ENCODE data around the gene NELFB. TPM values are rescaled to one million over a fixed set of nuclear protein-coding genes. Genes with fewer than 3 reads are reported as not detected.

The NELFB gene
- total and polyA plus RNA-seq, 2 of the 4 experiments (the other 2 are of a cell fraction) = 36.9 to 66.0 TPM

- no peak overlapping the region for H4K5ac ChIP-seq (ENCODE audit: low read depth, low read length)
- H3K27ac ChIP-seq (ENCODE audit: insufficient read depth, low read length) = no peak overlapping the region
- intact Hi-C loops (cut with micrococcal nuclease) (loop anchor here (1.0 to 2.0 kb wide), 2 partner anchors 108 to 180 kb away; partner anchors contain the start of gene NPDC1), in situ Hi-C loops (cut with MboI; ENCODE audit: low sequenced_read_pairs) (loop anchor here (5.0 kb wide), 1 partner anchor 104 kb away; no protein-coding TSS in a partner anchor), dilution Hi-C loops (cut with HindIII; ENCODE audit: low sequenced_read_pairs, unreplicated experiment) (no loop called here)
- no peak overlapping the region for H2BK15ac ChIP-seq (ENCODE audit: low read depth, low read length)
- H3K14ac ChIP-seq (replicated peaks; ENCODE audit: low read depth, low read length) = no peak overlapping the region
- H3K9me1 ChIP-seq (ENCODE audit: insufficient read depth, low read length) = no peaks in the 10 kb centered on the region
- H3K23ac ChIP-seq (ENCODE audit: low read depth, low read length) = no peak overlapping the region
- peak overlapping the region; percentile 61 for H2AFZ ChIP-seq (replicated peaks; ENCODE audit: low read length, poor library complexity)
- TF ChIP-seq BHLHE40 (IDR thresholded peaks at IDR 0.05; ENCODE audit: low read depth, low read length) (no peak), USF2 (IDR thresholded peaks at IDR 0.05; ENCODE audit: low read depth, low read length) (no peak), CHD1 (IDR thresholded peaks at IDR 0.05; ENCODE audit: low read depth, low read length) (no peak), CTCF (conservative IDR thresholded peaks at IDR 0.05; ENCODE audit: low read depth, low read length) (no peak), MAFK (IDR thresholded peaks at IDR 0.05; ENCODE audit: low read depth, low read length) (no peak), CEBPB (IDR thresholded peaks at IDR 0.05; ENCODE audit: low read depth, low read length) (no peak), RFX5 (IDR thresholded peaks at IDR 0.05; ENCODE audit: low read depth, low read length) (no peak)
- H4K91ac ChIP-seq (ENCODE audit: insufficient read depth, low read depth, low read length) = no peak overlapping the region
- H3K4me1 ChIP-seq (ENCODE audit: control insufficient read depth, insufficient read depth, low read length) = peaks cover 12% of the 10 kb centered on the region
- ATAC-seq (ENCODE audit: low read depth) = no peak
- H3K4me2 ChIP-seq (ENCODE audit: low read depth, low read length) = no peak overlapping the region
- WGBS, 2 experiments (ENCODE audit: extremely low coverage in 2 of 2, insufficient read length in 1 of 2) = 65% methylated on average over 6 of the region's 18 CpGs; no CpG with 5 or more reads in 1 of the 2 experiments
- H2BK20ac ChIP-seq (ENCODE audit: low read depth, low read length) = no peak overlapping the region
- no peak overlapping the region for H4K8ac ChIP-seq (ENCODE audit: low read depth in 2 of 2, low read length in 2 of 2)
- no peaks in the 10 kb centered on the region for H3K9me3 ChIP-seq (ENCODE audit: control insufficient read depth, insufficient read depth, low read length)
- no peak overlapping the region for H2BK120ac ChIP-seq (ENCODE audit: low read depth, low read length)
- CTCF ChIA-PET = interaction anchor here (1.1 to 1.2 kb wide), 2 partner anchors 10 to 32 kb away, joined by 3 to 6 read pairs; no protein-coding TSS in a partner anchor
- H3K56ac ChIP-seq (ENCODE audit: extremely low read depth, insufficient read depth, low read length) = no peak overlapping the region
- H3K79me1 ChIP-seq (ENCODE audit: low read depth in 1 of 2, low read length in 2 of 2) = no peaks in the 10 kb centered on the region
- BruUV-seq (replicated peaks) = no TSS peak
- H2AK9ac ChIP-seq (replicated peaks; ENCODE audit: low read depth, low read length, poor library complexity) = peak overlapping the region; percentile 31
- no peak overlapping the region for H3K18ac ChIP-seq (ENCODE audit: low read depth, low read length)
- H3K36me3 ChIP-seq (ENCODE audit: control insufficient read depth, insufficient read depth, low read length) = no peaks in the 10 kb centered on the region
- no peaks in the 10 kb centered on the region for H4K20me1 ChIP-seq (ENCODE audit: insufficient read depth, low read length)
- H2BK5ac ChIP-seq (ENCODE audit: low read depth, low read length, poor library complexity, severe bottlenecking) = no peak overlapping the region
- no peak overlapping the region for H2AK5ac ChIP-seq (ENCODE audit: low read depth, low read length)
- no peak for DNase-seq
- H3K4me3 ChIP-seq (ENCODE audit: insufficient read depth, low read depth, low read length) = no peak overlapping the region
- H3K27me3 ChIP-seq (ENCODE audit: control insufficient read depth, insufficient read depth, low read length) = no peaks in the 10 kb centered on the region; the same call in 1 of the 2 replicates
- H3K4ac ChIP-seq (ENCODE audit: low read depth, low read length) = no peak overlapping the region
- POLR2A ChIA-PET (ENCODE audit: unreplicated experiment) = no interaction called here
- no peak overlapping the region for H3K9ac ChIP-seq (ENCODE audit: low read depth, low read length)
These were observed 28.6 kb upstream of the NELFB start for GRCh38 chr9:137226338-137227053.

Measured in IMR-90 (cell line).